ENCODE measurements around the gene PAX8.
"Not testable (repeated sequence)": the region's sequence is repeated elsewhere in the genome, so short reads cannot be mapped to it uniquely, and the experiment has no call there.

PAX8 gene

DNA sequence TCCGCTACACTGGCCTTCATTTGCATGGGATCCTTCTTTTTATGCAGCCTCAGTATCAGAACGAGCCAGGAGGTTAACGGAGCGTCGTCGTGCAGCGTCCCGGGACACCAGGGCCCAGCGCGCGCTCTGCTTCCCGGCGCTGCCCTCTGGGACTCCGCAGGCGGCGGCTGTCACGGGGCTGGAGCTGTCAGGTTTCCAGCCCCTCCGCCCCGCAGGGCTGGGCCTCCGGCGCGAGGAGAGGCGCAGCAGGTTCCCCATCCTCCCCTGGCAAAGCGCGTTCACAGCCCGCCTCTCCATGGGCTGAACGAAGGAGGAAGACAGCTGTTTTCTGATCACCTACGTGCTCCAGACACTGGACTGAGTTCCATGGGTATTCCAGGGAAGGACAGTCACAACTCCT lies 12.5 kb upstream of the PAX8 start:
- TF ChIP-seq, protein P1, sequence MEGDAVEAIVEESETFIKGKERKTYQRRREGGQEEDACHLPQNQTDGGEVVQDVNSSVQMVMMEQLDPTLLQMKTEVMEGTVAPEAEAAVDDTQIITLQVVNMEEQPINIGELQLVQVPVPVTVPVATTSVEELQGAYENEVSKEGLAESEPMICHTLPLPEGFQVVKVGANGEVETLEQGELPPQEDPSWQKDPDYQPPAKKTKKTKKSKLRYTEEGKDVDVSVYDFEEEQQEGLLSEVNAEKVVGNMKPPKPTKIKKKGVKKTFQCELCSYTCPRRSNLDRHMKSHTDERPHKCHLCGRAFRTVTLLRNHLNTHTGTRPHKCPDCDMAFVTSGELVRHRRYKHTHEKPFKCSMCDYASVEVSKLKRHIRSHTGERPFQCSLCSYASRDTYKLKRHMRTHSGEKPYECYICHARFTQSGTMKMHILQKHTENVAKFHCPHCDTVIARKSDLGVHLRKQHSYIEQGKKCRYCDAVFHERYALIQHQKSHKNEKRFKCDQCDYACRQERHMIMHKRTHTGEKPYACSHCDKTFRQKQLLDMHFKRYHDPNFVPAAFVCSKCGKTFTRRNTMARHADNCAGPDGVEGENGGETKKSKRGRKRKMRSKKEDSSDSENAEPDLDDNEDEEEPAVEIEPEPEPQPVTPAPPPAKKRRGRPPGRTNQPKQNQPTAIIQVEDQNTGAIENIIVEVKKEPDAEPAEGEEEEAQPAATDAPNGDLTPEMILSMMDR (IDR thresholded peaks at IDR 0.05), result no peak
- TF ChIP-seq ZFX (IDR thresholded peaks at IDR 0.05; ENCODE audit: borderline replicate concordance), result no peak
- H3K27ac ChIP-seq, result no peak overlapping the region

DNA sequence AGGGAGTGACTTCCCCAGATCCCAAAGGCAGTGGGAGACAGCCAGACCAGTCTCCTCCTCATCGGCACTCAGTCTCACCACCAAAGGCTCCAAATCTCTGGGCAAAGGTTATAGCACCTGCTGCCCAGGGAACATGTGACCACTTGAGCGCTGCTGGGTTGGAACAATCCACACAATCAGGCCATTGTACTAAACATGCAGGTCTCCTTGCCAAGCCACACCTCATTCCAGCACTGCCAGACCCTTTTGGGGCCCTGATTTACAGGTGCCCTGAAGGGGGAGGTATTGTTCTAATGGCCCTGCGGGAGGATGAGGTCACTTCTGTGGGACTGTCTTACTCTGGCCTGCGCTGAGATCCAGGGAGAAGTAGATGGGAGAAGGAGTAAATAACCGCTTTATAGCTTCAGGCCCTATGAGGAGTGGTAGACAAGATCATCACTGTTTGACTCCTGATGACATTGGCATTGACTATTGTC lies 10.0 kb upstream of the PAX8 start:
- peak overlapping the region; percentile 64 for H3K27ac ChIP-seq

DNA sequence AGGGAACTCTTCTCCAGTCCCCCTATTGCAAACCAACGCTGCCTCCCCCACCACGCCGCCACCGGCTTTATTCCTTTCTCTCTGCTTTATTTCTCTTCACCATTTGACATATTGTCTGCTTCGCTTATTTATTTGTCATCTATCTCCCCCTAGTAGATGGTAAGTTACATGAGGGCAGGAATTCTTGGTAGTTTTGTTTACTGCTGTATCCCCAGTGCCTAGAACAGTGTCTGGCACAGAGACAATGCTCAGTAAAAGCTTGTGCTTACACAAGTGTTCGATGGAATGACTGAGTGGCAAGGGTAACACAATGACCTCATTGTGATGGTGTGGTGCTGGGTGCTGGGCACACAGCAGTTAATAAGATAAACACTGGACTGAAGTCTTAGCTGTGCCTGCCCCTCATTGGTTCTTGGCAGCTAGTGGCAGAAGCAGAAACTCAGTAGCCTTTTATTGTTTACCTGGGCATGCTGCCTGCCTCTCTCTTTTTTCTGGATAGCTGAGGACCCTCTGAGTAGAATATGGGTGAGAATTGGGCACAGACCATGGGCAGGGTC lies 9.5 kb upstream of the PAX8 start:
- peak overlapping the region; percentile 64 for H3K27ac ChIP-seq

DNA sequence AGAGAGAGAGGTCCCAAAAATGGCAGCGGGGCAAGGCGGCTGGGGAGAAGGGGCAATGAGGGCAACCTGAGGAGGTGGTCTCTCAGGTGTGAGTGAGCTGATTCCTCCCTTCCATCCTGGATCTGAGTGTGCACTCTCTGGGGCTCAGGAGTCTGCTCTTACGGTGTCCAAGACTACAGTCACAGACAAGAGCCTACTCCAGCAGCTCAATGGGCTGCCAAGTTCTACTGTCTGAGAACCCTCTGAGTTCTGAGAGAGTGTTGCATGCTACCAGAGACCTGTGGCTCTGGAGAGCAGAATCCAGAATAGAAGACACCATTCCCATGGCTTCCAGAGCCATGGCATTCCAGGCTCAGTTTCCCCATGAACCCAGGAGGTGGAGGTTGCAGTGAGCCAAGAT lies 7.1 kb upstream of the PAX8 start:
- no peak for TF ChIP-seq ZFX (IDR thresholded peaks at IDR 0.05; ENCODE audit: borderline replicate concordance)
- TF ChIP-seq, protein P1 (IDR thresholded peaks at IDR 0.05), result no peak
- no peak overlapping the region for H3K27ac ChIP-seq

DNA sequence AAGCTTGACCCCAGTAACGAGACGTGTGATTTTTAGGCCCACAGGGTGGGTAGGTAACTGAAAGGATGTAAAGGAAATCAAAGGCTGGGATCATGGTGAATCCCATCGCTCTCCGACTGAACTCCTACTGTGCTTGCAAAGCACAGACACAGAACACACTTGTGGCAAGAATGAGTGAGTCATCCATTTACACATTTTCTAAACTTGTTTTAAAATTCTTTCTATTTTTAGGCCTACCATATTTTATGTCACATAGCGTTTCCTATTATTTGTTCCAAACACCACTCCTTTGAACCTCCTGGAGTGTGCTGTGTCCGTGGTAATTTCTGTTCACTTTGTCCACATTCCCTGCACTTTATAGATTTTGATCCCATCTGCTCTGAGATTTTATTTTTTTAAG lies 6.3 kb upstream of the PAX8 start:
- H3K27ac ChIP-seq, result not testable (repeated sequence)

DNA sequence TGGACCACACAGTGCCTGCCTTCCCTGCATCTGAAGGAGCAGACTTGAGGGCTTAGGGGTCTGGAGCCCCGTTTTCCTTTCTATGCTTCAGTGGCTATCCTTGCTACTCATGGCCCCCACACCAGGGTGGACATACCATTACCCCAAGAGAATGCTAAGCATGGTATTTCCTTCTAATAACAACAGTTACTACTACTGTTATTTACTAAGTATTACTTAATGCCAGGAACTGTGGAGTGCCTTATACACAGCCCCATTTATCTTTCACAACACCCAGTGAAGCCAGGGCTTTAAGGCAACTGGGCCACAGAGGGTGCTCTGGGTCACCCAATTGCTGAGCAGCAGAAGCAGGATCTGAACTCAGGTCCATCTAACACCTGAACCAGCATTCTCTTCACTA lies 5.8 kb upstream of the PAX8 start:
- 0 out of 2 replicates have a peak overlapping the region, but pooled peaks have one; percentile 40 for H3K27ac ChIP-seq
- no peak for TF ChIP-seq ZFX (IDR thresholded peaks at IDR 0.05; ENCODE audit: borderline replicate concordance)
- TF ChIP-seq, protein P1 (IDR thresholded peaks at IDR 0.05), result no peak

DNA sequence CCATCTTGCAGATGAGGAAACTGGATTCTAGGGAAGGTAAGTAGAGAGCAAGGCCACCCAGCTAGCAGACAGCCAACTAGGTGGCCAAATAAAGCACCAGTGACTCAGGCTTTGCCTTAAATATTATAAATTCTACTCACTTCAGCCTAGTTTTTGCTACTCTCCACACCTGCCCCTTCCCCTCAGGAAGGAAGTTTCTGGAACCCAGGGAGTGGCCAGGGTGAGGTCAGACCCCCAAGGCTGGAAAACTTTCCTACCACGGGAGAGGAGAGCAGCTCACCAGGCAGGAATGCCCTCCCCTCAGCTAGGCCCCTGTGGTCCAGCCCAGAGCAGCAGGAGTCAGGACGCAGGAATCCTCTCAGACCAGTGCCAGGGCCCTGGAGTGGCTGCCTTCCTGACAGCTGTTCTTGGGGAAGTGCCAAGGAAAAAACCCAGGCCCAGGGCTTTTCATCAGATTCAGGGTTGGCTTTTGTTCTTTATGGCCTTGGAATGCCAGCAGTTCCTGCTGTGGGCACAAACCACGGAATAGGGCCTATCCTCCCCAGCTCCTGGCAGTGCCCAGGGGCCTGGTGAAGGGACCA lies 5.1 kb upstream of the PAX8 start:
- peak overlapping the region; percentile 40 for H3K27ac ChIP-seq
- no peak for TF ChIP-seq ZFX (IDR thresholded peaks at IDR 0.05; ENCODE audit: borderline replicate concordance)
- TF ChIP-seq, protein P1 (IDR thresholded peaks at IDR 0.05), result no peak

DNA sequence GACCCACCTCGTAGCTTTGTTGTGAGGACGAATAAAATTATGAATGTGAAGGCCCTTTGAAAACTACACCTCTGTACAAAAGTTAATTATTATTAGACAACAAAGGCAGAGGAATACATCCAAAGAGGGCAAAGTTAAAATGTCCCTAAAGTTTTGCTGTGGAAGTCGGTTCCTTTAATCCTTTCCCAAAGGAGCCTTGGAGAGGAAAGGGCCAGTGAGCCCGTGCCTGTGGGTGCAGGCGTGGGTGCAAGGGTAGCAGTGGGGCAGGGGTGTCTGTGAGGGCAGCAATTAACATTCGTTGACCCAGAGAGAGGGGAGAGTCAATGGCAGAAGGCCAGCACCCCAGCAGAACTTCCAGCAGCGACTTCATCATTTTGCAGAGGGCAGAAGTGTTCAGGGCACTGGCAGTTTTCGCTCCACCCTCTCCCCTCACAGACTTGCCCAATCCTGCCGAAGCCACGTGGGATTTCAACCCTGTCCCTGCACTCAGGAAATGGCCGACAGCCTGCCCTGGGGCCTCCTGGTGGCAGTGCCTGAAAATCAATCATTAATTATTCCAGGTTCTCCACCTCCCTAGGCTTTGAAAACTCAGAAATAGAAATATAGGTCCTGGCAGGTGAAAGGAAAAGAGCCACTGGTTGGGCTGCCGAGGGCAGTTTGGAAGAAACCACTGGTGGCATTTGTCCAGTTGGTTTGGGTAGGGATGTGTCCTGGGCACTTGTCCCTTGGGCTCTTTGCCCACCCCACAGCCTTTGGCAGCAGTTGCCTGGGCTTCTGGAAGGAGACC lies 4.2 kb upstream of the PAX8 start:
- TF ChIP-seq, protein P1 (IDR thresholded peaks at IDR 0.05), result peak; percentile 51
- no peak for TF ChIP-seq ZFX (IDR thresholded peaks at IDR 0.05; ENCODE audit: borderline replicate concordance)
- H3K27ac ChIP-seq, result peak overlapping the region; percentile 40

Measured in 22Rv1 (cell line).